Measurements from ENCODE around the gene RASGRF1.
"Not testable (repeated sequence)": the region's sequence is repeated elsewhere in the genome, so short reads cannot be mapped to it uniquely, and the experiment has no call there.

Gene RASGRF1

DNA sequence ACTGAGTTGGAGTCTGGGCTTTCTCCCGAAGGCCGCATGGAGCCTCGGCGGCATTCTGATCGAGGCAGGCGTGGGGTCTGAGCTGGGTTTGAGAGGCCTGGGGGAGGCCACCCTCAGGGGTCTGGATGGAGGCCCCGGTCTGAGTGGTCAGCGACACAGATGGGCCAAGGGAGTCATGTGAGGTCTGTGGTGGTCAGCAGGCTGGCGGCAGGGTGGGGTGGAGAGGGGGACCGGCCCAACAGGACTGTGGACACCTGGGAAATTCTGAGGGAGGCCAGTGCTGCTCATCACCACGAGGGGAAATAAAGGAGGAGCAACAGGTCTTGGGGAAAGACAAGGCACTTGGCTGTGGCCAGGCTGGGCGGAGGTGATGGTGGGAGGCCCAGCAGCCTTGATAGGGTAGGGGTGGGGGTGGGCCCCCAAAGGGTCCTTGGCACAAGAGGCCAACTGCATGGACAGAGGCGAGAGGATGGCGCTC, 161.9 kb downstream of the RASGRF1 start:
- DNase-seq = no peak

DNA sequence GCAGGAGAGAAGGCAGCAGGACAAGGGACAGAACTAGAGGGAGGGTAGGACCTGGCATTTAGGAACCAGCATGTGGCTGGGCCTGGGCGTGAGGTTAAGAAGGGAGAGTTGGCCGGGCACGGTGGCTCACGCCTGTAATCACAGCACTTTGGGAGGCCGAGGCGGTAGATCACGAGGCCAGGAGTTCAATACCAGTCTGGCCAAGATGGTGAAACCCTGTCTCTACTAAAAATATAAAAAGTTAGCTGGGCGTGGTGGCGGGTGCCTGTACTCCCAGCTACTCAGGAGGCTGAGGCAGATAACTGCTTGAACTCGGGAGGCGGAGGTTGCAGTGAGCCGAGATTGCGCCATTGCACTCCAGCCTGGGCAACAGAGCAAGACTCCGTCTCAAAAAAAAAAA, 162.4 kb downstream of the RASGRF1 start:
- not testable (repeated sequence) for DNase-seq

GRCh38 chr15:78927077-78927790, 163.3 kb downstream of the RASGRF1 start:
- DNase-seq = no peak

GRCh38 chr15:78925956-78926743, 164.4 kb downstream of the RASGRF1 start:
- DNase-seq = no peak

DNA sequence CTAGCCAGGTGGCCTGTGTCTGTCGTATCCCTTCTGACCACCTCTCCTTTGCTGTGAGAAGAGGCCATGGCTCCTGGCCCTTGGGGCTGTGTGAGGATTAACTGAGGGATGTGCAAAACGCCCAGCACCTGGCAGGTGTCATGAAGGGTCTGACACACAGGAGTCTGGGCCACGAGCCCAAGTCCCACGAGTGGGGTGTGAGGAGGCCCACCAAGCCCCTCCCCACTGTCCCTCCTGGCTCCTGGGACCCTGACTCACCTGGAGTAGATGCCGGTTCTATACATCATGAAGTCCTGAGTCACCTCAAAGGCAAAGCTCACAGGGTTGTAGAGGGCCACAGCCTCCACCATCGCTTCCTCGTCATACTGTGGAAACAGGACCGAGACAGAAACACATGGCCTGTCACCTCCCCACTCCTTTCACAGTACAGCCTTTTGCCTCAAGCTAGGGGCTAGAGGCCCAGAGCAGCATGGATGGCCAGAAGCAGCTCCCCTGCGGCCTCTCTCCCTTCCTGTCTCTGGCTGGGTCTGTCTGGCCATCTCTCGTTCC, 165.4 kb downstream of the RASGRF1 start:
- DNase-seq = no peak

DNA sequence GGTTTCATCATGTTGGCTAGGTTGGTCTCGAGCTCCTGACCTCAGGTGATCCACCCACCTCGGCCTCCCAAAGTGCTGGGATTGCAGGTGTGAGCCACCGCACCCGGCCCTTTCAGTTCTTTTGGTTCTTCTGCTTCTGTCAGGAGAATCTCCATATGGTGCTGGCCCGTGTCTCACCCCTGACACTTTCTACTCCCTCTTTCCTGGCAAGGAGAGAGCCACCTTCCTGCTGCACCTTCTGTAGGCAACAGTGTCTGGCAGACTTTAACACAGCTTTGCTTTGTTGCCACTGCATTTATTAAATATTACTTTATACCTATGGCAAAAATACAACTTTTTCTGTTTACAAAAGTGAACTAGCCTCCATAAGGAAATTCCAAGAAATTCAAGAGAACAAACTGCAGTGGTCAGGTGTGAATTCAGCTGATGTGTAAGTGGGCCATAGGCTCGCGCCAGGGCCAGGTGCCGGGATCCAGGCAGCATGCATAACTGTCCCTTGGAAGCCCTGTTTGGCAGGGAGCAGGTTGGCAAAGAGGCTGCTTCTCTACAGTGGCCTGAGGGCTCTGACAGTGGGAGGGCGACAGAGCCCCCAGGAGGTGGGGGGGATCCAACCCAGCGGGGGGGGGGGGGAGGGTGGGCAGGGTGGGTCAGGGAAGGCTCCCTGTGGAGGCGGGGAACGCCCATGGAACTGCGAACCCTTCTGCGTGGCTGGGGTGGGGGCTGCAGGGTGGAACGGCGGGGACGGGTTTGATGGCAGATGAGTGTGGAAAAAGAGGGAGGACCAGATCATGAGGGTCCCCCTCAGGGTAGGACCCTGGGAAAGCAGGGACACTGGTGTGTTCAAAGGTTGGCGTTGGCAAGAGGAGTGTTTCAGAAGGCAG, 166.9 kb downstream of the RASGRF1 start:
- no peak for DNase-seq

- DNase-seq = no peak
Measured at GRCh38 chr15:78923015-78923414, 167.6 kb downstream of the RASGRF1 start.

GRCh38 chr15:78922527-78922926, 168.1 kb downstream of the RASGRF1 start:
- DNase-seq = no peak

- no peak for DNase-seq
Measured at GRCh38 chr15:78921940-78922339, 168.6 kb downstream of the RASGRF1 start.

DNA sequence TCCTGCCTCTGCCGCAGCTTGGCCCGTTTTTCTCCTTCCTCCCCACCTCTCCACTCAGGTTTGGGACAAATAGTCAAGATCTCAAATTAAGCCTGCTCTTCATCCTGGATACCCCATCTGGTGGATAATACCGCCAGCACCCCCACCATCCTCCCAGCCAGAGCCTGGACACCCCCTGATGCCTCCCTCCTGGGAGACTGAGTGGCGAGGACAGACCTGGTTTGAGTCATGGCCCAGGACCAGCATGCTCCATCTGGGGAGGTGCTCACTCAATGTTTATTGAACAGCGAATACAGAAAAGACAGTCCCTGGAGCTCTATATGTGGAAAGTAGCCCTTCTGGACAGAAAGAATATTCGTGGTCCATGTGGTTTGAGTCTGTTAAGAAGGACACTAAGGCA, 169.1 kb downstream of the RASGRF1 start:
- DNase-seq = no peak

GRCh38 chr15:78917888-78918287, 172.7 kb downstream of the RASGRF1 start:
- DNase-seq = no peak

GRCh38 chr15:78916088-78916487, 174.5 kb downstream of the RASGRF1 start:
- no peak for DNase-seq

DNA sequence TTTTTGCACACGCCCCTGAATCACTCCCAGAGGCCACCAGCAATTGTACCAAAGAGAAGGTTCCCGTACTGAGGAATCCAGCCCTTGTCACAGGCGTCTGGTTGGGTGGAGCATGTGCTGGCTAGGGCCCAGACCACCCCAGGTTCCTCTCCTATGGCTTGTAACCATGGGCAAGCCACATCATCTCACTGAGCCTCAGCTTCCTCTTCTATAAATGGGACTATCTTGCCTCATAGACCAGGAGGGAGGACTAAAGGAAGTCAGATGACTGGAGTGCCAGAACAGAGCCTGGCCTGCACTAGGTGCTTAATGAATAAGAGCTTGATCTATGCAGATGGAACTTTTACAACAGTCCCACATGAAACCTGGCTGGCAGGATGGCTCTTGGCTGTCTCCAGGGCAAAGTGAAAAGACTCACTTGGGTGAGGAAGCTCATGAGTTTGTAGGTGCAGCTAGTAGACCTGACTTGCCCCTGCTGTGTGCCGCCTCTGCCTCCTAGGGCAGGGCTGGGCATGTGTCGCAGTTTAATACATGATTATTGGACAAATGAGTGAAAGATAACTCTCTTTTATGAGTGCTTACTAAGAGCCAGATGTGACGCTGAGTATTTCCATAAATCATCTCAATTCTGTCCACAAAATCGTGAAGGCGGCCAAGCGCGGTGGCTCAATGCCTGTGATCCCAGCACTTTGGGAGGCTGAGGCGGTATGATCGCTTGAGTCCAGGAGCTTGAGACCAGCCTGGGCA, 175.1 kb downstream of the RASGRF1 start:
- no peak for DNase-seq

GRCh38 chr15:78914027-78914764, 176.4 kb downstream of the RASGRF1 start:
- DNase-seq = no peak

GRCh38 chr15:78913012-78913411, 177.6 kb downstream of the RASGRF1 start:
- no peak for DNase-seq

- no peak for DNase-seq
Measured at GRCh38 chr15:78912316-78912715, 178.3 kb downstream of the RASGRF1 start.

DNA sequence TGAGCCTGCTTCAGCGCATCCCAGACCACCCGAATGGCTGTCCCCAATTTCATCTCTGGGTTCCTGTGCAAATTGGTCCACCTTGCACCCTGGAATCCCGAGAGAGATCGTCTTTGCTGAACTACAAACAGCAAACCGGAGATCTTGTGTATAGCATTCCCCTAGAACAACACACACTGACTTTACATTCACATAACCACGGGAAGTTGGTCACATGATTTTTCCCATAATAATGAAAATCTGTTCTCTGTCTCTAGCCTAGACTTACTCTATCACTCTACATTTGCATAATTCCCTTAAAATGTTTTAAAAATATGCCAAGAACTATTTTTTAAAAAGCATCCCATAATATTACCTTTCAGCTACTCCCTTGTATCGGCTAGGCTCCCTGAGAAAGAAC, 180.3 kb downstream of the RASGRF1 start:
- DNase-seq = no peak

Measured in NCI-H524 treated with DMSO at 0.1 percent for 48 hours (cell line).